ENCODE measurements around the gene RTN1. TPM values are rescaled to one million over a fixed set of nuclear protein-coding genes. Genes with fewer than 3 reads are reported as not detected.

RTN1 gene
- total and polyA plus RNA-seq, 2 donors (not counting 1 experiment from before 2014, with no cell fraction given) = 0.34 TPM; not detected in 1

GRCh38 chr14:59619061-59619460 lies 251.5 kb downstream of the RTN1 start:
- Mint-ChIP-seq H3K4me1 (no peaks in the 10 kb centered on the region), H3K27me3 (peaks cover 13% of the 10 kb centered on the region), H3K9me3 (ENCODE audit: insufficient read depth) (peaks cover 3% of the 10 kb centered on the region), H3K4me3 (no peak overlapping the region), H3K27ac (no peak overlapping the region)
- no peak overlapping the region for H3K27ac ChIP-seq (ENCODE audit: low read length in 2 of 2)
- no peaks in the 10 kb centered on the region for H3K36me3 ChIP-seq (replicated peaks in 1 of 2; ENCODE audit: control extremely low read depth in 1 of 2, control insufficient read depth in 1 of 2, extremely low read depth in 1 of 2, insufficient read depth in 2 of 2, low read length in 1 of 2)
- no peak overlapping the region for H3K4me3 ChIP-seq (ENCODE audit: control extremely low read depth in 1 of 5, extremely low read depth in 1 of 5, insufficient read depth in 1 of 5, low read depth in 2 of 5, low read length in 4 of 5)
- H3K79me2 ChIP-seq (ENCODE audit: control insufficient read depth, insufficient read depth, low read length) = no peaks in the 10 kb centered on the region
- H3K4me1 ChIP-seq (ENCODE audit: control insufficient read depth in 2 of 2, insufficient read depth in 2 of 2, low read length in 2 of 2) = no peaks in the 10 kb centered on the region
- intact Hi-C loops (cut with micrococcal nuclease) = no loop called here
- H3K27me3 ChIP-seq (replicated peaks in 1 of 4; ENCODE audit: control extremely low read depth in 1 of 4, control insufficient read depth in 3 of 4, insufficient read depth in 4 of 4, low read length in 3 of 4) = peaks cover 0 to 4% (median 0%) of the 10 kb centered on the region in 4 experiments
- H2AFZ ChIP-seq (ENCODE audit: insufficient read depth, low read depth, low read length, poor library complexity, severe bottlenecking) = no peak overlapping the region
- peaks cover 0 to 1% (median 0%) of the 10 kb centered on the region in 3 donors for H3K9me3 ChIP-seq (ENCODE audit: control extremely low read depth in 1 of 3, control insufficient read depth in 2 of 3, insufficient read depth in 1 of 3, low read length in 2 of 3)
- CTCF ChIA-PET = no interaction called here
- H3K4me2 ChIP-seq (replicated peaks; ENCODE audit: low read depth, low read length, poor library complexity, severe bottlenecking) = no peak overlapping the region
- DNase-seq (no peak), ATAC-seq (ENCODE audit: low read depth) (no peak)
- TF ChIP-seq CTCF (IDR thresholded peaks at IDR 0.05) (no peak), EZH2 (IDR thresholded peaks at IDR 0.05; ENCODE audit: borderline replicate concordance, insufficient read depth, low read depth, low read length, poor library complexity, severe bottlenecking) (no peak)
- no peaks in the 10 kb centered on the region for H4K20me1 ChIP-seq (ENCODE audit: control insufficient read depth, insufficient read depth, low read length, poor library complexity, severe bottlenecking)
- 75% methylated on average over 2 of the region's 2 CpGs for WGBS (ENCODE audit: insufficient coverage)
- POLR2A ChIA-PET = no interaction called here
- H3K9ac ChIP-seq (ENCODE audit: low read length) = no peak overlapping the region

GRCh38 chr14:59601056-59601455 lies 269.5 kb downstream of the RTN1 start:
- no peak for ATAC-seq (ENCODE audit: low read depth)

More at GRCh38 chr14:59601056-59601455, 269.5 kb downstream of the RTN1 start:
- no peak for DNase-seq
- H2AFZ ChIP-seq (ENCODE audit: insufficient read depth, low read depth, low read length, poor library complexity, severe bottlenecking) = no peak overlapping the region
- H3K4me1 Mint-ChIP-seq = no peaks in the 10 kb centered on the region
- H3K4me2 ChIP-seq (replicated peaks; ENCODE audit: low read depth, low read length, poor library complexity, severe bottlenecking) = no peak overlapping the region
- ChIA-PET CTCF (no interaction called here), POLR2A (no interaction called here)
- intact Hi-C loops (cut with micrococcal nuclease) = no loop called here
- H4K20me1 ChIP-seq (ENCODE audit: control insufficient read depth, insufficient read depth, low read length, poor library complexity, severe bottlenecking) = no peaks in the 10 kb centered on the region
- WGBS (ENCODE audit: insufficient coverage) = 94% methylated on average over 3 of the region's 3 CpGs
- H3K36me3 ChIP-seq (replicated peaks in 1 of 2; ENCODE audit: control extremely low read depth in 1 of 2, control insufficient read depth in 1 of 2, extremely low read depth in 1 of 2, insufficient read depth in 2 of 2, low read length in 1 of 2) = no peaks in the 10 kb centered on the region
- no peak overlapping the region for H3K27ac Mint-ChIP-seq
- H3K9me3 Mint-ChIP-seq (ENCODE audit: insufficient read depth) = no peaks in the 10 kb centered on the region
- no peak overlapping the region for H3K4me3 Mint-ChIP-seq
- H3K27me3 Mint-ChIP-seq = peaks cover 23% of the 10 kb centered on the region
- H3K79me2 ChIP-seq (ENCODE audit: control insufficient read depth, insufficient read depth, low read length) = no peaks in the 10 kb centered on the region
- no peaks in the 10 kb centered on the region for H3K9me3 ChIP-seq (ENCODE audit: control extremely low read depth in 1 of 3, control insufficient read depth in 2 of 3, insufficient read depth in 1 of 3, low read length in 2 of 3)
- H3K27ac ChIP-seq (ENCODE audit: low read length in 2 of 2) = no peak overlapping the region
- no peak overlapping the region for H3K9ac ChIP-seq (ENCODE audit: low read length)
- H3K4me1 ChIP-seq (ENCODE audit: control insufficient read depth in 2 of 2, insufficient read depth in 2 of 2, low read length in 2 of 2) = no peaks in the 10 kb centered on the region
- no peak overlapping the region for H3K4me3 ChIP-seq (ENCODE audit: control extremely low read depth in 1 of 5, extremely low read depth in 1 of 5, insufficient read depth in 1 of 5, low read depth in 2 of 5, low read length in 4 of 5)
- no peaks in the 10 kb centered on the region for H3K27me3 ChIP-seq (replicated peaks in 1 of 4; ENCODE audit: control extremely low read depth in 1 of 4, control insufficient read depth in 3 of 4, insufficient read depth in 4 of 4, low read length in 3 of 4)
- TF ChIP-seq CTCF (IDR thresholded peaks at IDR 0.05) = no peak
